GM23338 (cell line): ENCODE data around the gene PLA1A.

Experiments used
- CREB1 ChIP-seq: fragments of 250-450 bp; sonication (Bioruptor Pico); IDR thresholded peaks from 2 replicates; pipeline ENCODE4 v1.5.0; 2020; ENCODE audit warnings: low read depth, mild to moderate bottlenecking, moderate library complexity
- EZH2 ChIP-seq: fragments of 200-600 bp; sonication (generic); IDR thresholded peaks from one replicate; pipeline ENCODE4 v1.8.0; 2017; ENCODE audit warnings: antibody characterized with exemption, mild to moderate bottlenecking, low read depth; ENCODE audit not compliant: unreplicated experiment
- EZH2phosphoT487 ChIP-seq: fragments of 200-600 bp; sonication (generic); IDR thresholded peaks from one replicate; pipeline ENCODE4 v1.8.1; 2018; ENCODE audit warnings: antibody characterized with exemption; ENCODE audit not compliant: unreplicated experiment
- JUNB ChIP-seq: IDR thresholded peaks from one replicate; pipeline ENCODE4 v1.6.1; 2016; ENCODE audit warnings: antibody characterized with exemption; ENCODE audit not compliant: unreplicated experiment
- NANOG ChIP-seq: IDR thresholded peaks from 2 replicates; pipeline ENCODE4 v1.6.1; 2016; ENCODE audit warnings: antibody characterized with exemption, borderline replicate concordance
- POLR2AphosphoS5 ChIP-seq: IDR thresholded peaks from 2 replicates; pipeline ENCODE4 v1.6.1; 2016; ENCODE audit warnings: antibody characterized with exemption, low read depth
- STAT1 ChIP-seq: IDR thresholded peaks from one replicate; pipeline ENCODE4 v1.6.1; 2016; ENCODE audit warnings: antibody characterized with exemption; ENCODE audit not compliant: unreplicated experiment
- ZNF114 ChIP-seq: fragments of 250-450 bp; sonication (Bioruptor Pico); IDR thresholded peaks from 2 replicates; pipeline ENCODE4 v1.5.0; 2020; ENCODE audit warnings: mild to moderate bottlenecking, moderate library complexity
- ZNF331 ChIP-seq: fragments of 250-450 bp; sonication (Bioruptor Pico); IDR thresholded peaks from 2 replicates; pipeline ENCODE4 v1.5.0; 2020; ENCODE audit warnings: low read depth, mild to moderate bottlenecking, moderate library complexity
- TF ChIP-seq, protein P1 (sequence below), 2 experiments: fragments of 200-600 bp in 1 of 2; sonication (generic) in 1 of 2; conservative IDR thresholded peaks; 2 replicates each; pipeline versions ENCODE4 v1.5.1 to v1.6.1; 2016 to 2017; ENCODE audit warnings: antibody characterized with exemption in 2 of 2, low read depth in 2 of 2, mild to moderate bottlenecking in 2 of 2, moderate library complexity in 1 of 2
- TF ChIP-seq, protein P2 (sequence below): IDR thresholded peaks from one replicate; pipeline ENCODE4 v1.6.1; 2018; ENCODE audit warnings: antibody characterized with exemption; ENCODE audit not compliant: unreplicated experiment
- TF ChIP-seq, protein P3 (sequence below): fragments of 250-450 bp; sonication (Bioruptor Pico); IDR thresholded peaks from 2 replicates; pipeline ENCODE4 v1.5.0; 2020; ENCODE audit warnings: mild to moderate bottlenecking, moderate library complexity

DNA sequence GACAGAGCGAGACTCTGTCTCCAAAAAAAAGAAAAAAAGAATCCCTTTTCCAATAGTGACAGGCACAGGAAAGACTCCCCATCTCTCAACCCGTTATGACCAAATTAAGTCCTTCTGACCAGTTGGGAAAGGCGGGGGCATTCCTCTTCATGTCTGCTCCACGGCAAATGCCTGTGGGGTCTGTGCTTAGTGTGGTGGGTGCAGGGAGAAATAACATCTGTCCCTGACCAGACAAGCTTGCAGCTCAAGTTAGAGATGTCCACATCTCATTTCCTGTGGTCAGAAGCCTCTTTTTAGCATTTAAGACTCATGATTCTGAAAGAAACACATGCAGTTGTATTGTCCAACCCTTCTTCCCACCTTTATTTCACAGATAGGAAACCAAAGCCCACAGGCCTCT is 16.2 kb downstream of the PLA1A start:
- TF ChIP-seq, protein P1, sequence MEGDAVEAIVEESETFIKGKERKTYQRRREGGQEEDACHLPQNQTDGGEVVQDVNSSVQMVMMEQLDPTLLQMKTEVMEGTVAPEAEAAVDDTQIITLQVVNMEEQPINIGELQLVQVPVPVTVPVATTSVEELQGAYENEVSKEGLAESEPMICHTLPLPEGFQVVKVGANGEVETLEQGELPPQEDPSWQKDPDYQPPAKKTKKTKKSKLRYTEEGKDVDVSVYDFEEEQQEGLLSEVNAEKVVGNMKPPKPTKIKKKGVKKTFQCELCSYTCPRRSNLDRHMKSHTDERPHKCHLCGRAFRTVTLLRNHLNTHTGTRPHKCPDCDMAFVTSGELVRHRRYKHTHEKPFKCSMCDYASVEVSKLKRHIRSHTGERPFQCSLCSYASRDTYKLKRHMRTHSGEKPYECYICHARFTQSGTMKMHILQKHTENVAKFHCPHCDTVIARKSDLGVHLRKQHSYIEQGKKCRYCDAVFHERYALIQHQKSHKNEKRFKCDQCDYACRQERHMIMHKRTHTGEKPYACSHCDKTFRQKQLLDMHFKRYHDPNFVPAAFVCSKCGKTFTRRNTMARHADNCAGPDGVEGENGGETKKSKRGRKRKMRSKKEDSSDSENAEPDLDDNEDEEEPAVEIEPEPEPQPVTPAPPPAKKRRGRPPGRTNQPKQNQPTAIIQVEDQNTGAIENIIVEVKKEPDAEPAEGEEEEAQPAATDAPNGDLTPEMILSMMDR (conservative IDR thresholded peaks at IDR 0.05; ENCODE audit: low read depth in 2 of 2), result no peak
- TF ChIP-seq EZH2 (no peak), POLR2AphosphoS5 (no peak), CREB1 (no peak), EZH2phosphoT487 (no peak), STAT1 (no peak), ZNF331 (CRISPR knock-in tag) (no peak), ZNF114 (CRISPR knock-in tag) (no peak), JUNB (no peak), NANOG (no peak)
- TF ChIP-seq, protein P2, sequence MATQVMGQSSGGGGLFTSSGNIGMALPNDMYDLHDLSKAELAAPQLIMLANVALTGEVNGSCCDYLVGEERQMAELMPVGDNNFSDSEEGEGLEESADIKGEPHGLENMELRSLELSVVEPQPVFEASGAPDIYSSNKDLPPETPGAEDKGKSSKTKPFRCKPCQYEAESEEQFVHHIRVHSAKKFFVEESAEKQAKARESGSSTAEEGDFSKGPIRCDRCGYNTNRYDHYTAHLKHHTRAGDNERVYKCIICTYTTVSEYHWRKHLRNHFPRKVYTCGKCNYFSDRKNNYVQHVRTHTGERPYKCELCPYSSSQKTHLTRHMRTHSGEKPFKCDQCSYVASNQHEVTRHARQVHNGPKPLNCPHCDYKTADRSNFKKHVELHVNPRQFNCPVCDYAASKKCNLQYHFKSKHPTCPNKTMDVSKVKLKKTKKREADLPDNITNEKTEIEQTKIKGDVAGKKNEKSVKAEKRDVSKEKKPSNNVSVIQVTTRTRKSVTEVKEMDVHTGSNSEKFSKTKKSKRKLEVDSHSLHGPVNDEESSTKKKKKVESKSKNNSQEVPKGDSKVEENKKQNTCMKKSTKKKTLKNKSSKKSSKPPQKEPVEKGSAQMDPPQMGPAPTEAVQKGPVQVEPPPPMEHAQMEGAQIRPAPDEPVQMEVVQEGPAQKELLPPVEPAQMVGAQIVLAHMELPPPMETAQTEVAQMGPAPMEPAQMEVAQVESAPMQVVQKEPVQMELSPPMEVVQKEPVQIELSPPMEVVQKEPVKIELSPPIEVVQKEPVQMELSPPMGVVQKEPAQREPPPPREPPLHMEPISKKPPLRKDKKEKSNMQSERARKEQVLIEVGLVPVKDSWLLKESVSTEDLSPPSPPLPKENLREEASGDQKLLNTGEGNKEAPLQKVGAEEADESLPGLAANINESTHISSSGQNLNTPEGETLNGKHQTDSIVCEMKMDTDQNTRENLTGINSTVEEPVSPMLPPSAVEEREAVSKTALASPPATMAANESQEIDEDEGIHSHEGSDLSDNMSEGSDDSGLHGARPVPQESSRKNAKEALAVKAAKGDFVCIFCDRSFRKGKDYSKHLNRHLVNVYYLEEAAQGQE, result no peak
- TF ChIP-seq, protein P3, sequence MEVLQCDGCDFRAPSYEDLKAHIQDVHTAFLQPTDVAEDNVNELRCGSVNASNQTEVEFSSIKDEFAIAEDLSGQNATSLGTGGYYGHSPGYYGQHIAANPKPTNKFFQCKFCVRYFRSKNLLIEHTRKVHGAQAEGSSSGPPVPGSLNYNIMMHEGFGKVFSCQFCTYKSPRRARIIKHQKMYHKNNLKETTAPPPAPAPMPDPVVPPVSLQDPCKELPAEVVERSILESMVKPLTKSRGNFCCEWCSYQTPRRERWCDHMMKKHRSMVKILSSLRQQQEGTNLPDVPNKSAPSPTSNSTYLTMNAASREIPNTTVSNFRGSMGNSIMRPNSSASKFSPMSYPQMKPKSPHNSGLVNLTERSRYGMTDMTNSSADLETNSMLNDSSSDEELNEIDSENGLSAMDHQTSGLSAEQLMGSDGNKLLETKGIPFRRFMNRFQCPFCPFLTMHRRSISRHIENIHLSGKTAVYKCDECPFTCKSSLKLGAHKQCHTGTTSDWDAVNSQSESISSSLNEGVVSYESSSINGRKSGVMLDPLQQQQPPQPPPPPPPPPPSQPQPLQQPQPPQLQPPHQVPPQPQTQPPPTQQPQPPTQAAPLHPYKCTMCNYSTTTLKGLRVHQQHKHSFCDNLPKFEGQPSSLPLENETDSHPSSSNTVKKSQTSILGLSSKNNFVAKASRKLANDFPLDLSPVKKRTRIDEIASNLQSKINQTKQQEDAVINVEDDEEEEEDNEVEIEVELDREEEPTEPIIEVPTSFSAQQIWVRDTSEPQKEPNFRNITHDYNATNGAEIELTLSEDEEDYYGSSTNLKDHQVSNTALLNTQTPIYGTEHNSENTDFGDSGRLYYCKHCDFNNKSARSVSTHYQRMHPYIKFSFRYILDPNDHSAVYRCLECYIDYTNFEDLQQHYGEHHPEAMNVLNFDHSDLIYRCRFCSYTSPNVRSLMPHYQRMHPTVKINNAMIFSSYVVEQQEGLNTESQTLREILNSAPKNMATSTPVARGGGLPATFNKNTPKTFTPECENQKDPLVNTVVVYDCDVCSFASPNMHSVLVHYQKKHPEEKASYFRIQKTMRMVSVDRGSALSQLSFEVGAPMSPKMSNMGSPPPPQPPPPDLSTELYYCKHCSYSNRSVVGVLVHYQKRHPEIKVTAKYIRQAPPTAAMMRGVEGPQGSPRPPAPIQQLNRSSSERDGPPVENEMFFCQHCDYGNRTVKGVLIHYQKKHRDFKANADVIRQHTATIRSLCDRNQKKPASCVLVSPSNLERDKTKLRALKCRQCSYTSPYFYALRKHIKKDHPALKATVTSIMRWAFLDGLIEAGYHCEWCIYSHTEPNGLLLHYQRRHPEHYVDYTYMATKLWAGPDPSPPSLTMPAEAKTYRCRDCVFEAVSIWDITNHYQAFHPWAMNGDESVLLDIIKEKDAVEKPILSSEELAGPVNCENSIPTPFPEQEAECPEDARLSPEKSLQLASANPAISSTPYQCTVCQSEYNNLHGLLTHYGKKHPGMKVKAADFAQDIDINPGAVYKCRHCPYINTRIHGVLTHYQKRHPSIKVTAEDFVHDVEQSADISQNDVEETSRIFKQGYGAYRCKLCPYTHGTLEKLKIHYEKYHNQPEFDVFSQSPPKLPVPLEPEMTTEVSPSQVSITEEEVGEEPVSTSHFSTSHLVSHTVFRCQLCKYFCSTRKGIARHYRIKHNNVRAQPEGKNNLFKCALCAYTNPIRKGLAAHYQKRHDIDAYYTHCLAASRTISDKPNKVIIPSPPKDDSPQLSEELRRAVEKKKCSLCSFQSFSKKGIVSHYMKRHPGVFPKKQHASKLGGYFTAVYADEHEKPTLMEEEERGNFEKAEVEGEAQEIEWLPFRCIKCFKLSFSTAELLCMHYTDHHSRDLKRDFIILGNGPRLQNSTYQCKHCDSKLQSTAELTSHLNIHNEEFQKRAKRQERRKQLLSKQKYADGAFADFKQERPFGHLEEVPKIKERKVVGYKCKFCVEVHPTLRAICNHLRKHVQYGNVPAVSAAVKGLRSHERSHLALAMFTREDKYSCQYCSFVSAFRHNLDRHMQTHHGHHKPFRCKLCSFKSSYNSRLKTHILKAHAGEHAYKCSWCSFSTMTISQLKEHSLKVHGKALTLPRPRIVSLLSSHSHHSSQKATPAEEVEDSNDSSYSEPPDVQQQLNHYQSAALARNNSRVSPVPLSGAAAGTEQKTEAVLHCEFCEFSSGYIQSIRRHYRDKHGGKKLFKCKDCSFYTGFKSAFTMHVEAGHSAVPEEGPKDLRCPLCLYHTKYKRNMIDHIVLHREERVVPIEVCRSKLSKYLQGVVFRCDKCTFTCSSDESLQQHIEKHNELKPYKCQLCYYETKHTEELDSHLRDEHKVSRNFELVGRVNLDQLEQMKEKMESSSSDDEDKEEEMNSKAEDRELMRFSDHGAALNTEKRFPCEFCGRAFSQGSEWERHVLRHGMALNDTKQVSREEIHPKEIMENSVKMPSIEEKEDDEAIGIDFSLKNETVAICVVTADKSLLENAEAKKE (CRISPR knock-in tag), result no peak
